ENCODE data around the gene HPD. TPM values are rescaled to one million over a fixed set of nuclear protein-coding genes. Genes with fewer than 3 reads are reported as not detected.

HPD gene
- total and polyA plus RNA-seq, 12 donors = 1.6 to 13.0 (median 4.0) TPM

- 84 to 90% (median 85%) methylated on average over 19 to 27 of the region's 27 CpGs for WGBS, 4 donors
- intact Hi-C loops (cut with DNase I) = loop anchor here (2.0 to 10.0 kb wide), 3 partner anchors 13 to 78 kb away; partner anchors contain the start of gene PSMD9 (in 2 of the 2)
- H3K27ac ChIP-seq = no peak overlapping the region
- TF ChIP-seq CTCF (IDR thresholded peaks at IDR 0.05) (no peak), POLR2A (IDR thresholded peaks at IDR 0.05) (no peak)
- no peaks in the 10 kb centered on the region for H3K9me3 ChIP-seq (replicated peaks in 1 of 3)
- DNase-seq = peak in 2 of 7 donors; percentile 9 to 28
- no peak overlapping the region for H3K4me3 ChIP-seq
- H3K27me3 ChIP-seq = no peaks in the 10 kb centered on the region
- H3K36me3 ChIP-seq (replicated peaks in 1 of 2) = peaks cover 0 to 45% of the 10 kb centered on the region in 2 donors
- peaks cover 43 to 58% of the 10 kb centered on the region in 2 donors for H3K4me1 ChIP-seq (replicated peaks in 1 of 2)
Observed at GRCh38 chr12:121809712-121810116, 48.9 kb downstream of the HPD start.

DNA sequence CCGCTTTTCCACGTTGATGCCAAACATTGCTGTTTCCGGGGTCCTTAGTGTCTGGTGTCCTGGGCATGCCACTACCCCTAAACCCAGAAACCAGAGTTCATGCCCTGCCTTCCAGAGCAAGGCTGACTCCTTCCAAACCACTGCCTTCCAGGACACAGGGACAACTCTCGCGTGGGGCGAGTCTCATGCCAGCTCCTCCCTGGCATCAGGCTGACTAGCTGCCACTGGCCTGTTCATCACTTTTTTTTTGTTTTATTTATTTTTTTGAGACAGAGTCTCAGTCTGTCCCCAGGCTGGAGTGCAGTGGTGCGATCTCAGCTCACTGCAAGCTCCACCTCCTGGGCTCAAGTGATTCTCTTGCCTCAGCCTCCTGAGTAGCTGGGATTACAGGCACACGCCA is 50.0 kb downstream of the HPD start:
- intact Hi-C loops (cut with DNase I) = no loop called here
- Histone ChIP-seq H3K9me3 (replicated peaks in 1 of 3) (no peaks in the 10 kb centered on the region), H3K4me3 (no peak overlapping the region), H3K4me1 (replicated peaks in 1 of 2) (peaks cover 43 to 55% of the 10 kb centered on the region in 2 donors), H3K36me3 (replicated peaks in 1 of 2) (peaks cover 0 to 41% of the 10 kb centered on the region in 2 donors), H3K27ac (no peak overlapping the region), H3K27me3 (no peaks in the 10 kb centered on the region)
- no peak for TF ChIP-seq CTCF (IDR thresholded peaks at IDR 0.05)
- TF ChIP-seq POLR2A (IDR thresholded peaks at IDR 0.05) = no peak
- WGBS, 4 donors = 81 to 88% (median 84%) methylated on average over 8 of the region's 8 CpGs
- DNase-seq = no peak

GRCh38 chr12:121807642-121808347 is 50.9 kb downstream of the HPD start:
- H3K36me3 ChIP-seq (replicated peaks in 1 of 2) = peaks cover 0 to 41% of the 10 kb centered on the region in 2 donors
- TF ChIP-seq POLR2A (IDR thresholded peaks at IDR 0.05) (no peak), CTCF (IDR thresholded peaks at IDR 0.05) (no peak)
- no peak for DNase-seq
- 76 to 89% (median 80%) methylated on average over 4 to 14 of the region's 14 CpGs for WGBS, 4 donors
- H3K9me3 ChIP-seq (replicated peaks in 1 of 3) = no peaks in the 10 kb centered on the region
- H3K27ac ChIP-seq = peak overlapping the region in 1 of 5 donors; percentile 100
- intact Hi-C loops (cut with DNase I) = no loop called here
- peaks cover 35 to 48% of the 10 kb centered on the region in 2 donors for H3K4me1 ChIP-seq (replicated peaks in 1 of 2)
- no peaks in the 10 kb centered on the region for H3K27me3 ChIP-seq
- no peak overlapping the region for H3K4me3 ChIP-seq

DNA sequence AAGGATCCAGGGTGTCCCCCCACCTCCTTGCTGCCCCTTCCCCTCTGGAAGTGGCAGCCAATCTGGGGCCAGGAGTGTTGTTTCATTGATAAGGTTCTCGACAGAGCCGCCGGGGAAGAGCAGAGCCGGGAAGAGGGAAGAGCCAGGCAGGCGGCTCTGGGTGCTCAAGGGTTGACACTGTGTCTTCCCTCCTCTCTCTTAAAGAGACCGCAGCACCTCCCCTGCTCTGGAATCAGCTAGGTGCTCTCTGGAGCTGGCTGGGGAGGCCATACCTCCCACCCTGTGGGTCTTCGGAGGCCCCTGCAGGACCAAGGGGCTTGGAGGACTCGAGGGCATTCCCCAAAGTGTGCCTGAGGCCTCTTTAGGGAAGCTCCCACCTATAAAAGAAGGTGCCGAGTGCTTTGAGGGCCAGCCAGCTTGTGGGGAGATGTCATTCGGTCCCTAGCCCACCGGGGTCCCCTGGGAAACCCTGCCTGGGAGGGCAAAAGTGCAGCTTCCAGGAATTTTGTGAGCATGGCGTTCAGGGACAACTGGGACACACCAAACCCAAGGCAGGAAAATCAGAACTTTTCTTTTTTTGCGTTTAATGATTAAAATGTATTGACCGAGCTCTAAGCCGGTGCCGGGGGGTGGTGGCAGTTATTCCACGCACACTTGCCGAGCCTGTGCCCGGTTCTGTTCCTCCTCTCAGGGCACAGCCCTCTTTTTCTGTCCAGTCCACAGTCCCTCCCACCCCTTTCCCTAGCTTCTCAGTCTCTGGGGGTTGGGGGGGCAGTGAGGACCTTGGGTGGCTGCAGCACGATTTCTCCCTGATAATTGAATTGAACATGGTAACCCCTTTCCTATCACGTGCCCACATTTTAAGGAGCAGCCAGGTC is 51.9 kb downstream of the HPD start:
- peak in 3 of 7 donors; percentile 25 to 28 (median 27) for DNase-seq
- Histone ChIP-seq H3K27ac (peak overlapping the region in 2 of 5 donors; percentile 57 to 100), H3K4me1 (replicated peaks in 1 of 2) (peaks cover 30 to 49% of the 10 kb centered on the region in 2 donors), H3K9me3 (replicated peaks in 1 of 3) (no peaks in the 10 kb centered on the region), H3K27me3 (no peaks in the 10 kb centered on the region), H3K36me3 (replicated peaks in 1 of 2) (peaks cover 0 to 41% of the 10 kb centered on the region in 2 donors), H3K4me3 (peak overlapping the region in 2 of 4 donors; percentile 7 to 92)
- 35 to 53% (median 39%) methylated on average over 15 to 21 of the region's 21 CpGs for WGBS, 4 donors
- intact Hi-C loops (cut with DNase I) = no loop called here
- TF ChIP-seq POLR2A (IDR thresholded peaks at IDR 0.05) = no peak
- no peak for TF ChIP-seq CTCF (IDR thresholded peaks at IDR 0.05)

All from adrenal gland (tissue), 12 donors.